A549 (cell line): ENCODE data around the gene FAAH. TPM values are rescaled to one million over a fixed set of nuclear protein-coding genes. Genes with fewer than 3 reads are reported as not detected.

Source experiments
- ATAC-seq, 2 experiments: fragments of 200-7000 bp in 1 of 2; fragments of >200 bp in 1 of 2; cut with Nextera tagmentation in 1 of 2; cut with Tn5 transposase in 1 of 2; 3 replicates each; pipeline versions ENCODE4 v1.8.0 to v1.9.1; 2018 to 2020; ENCODE audit warnings: mild to moderate bottlenecking in 1 of 2, moderate library complexity in 1 of 2
- CTCF ChIA-PET: fragments of 300-600 bp; sonication (Branson Sonifier 250); formaldehyde crosslinking; extraction: SDS; loops from one replicate; lab custom pipeline; 2021; ENCODE audit warnings: antibody characterized with exemption, inconsistent platforms; lab: Yijun Ruan, JAX
- POLR2A ChIA-PET: fragments of 350-600 bp; formaldehyde crosslinking; extraction: SDS; loops from one replicate; lab custom pipeline; 2021; ENCODE audit warnings: antibody characterized with exemption, inconsistent platforms; lab: Yijun Ruan, JAX
- DNase-seq, 2 experiments: peaks; one replicate each; pipeline versions ENCODE4 v3.0.0 to v3.0.0-alpha.2; 2011 to 2016; ENCODE audit warnings: low read depth in 1 of 2, low spot score in 1 of 2
- FAIRE-seq: peaks from 2 replicates; lab custom pipeline; 2011; peaks lifted over from hg19 to GRCh38; lab: Jason Lieb, UNC
- H3K27ac ChIP-seq, 2 experiments: fragments of >200 bp; sonication (Bioruptor Twin); formaldehyde crosslinking; 3 replicates each; pipeline ENCODE4 v1.5.1; 2016 to 2017
- H3K4me1 ChIP-seq: fragments of >200 bp; sonication (Bioruptor Twin); formaldehyde crosslinking; 3 replicates; pipeline ENCODE4 v1.6.1; 2016
- H3K4me2 ChIP-seq: fragments of >200 bp; sonication (Bioruptor Twin); formaldehyde crosslinking; 3 replicates; pipeline ENCODE4 v1.6.1; 2016
- H3K4me3 ChIP-seq: fragments of >200 bp; sonication (Bioruptor Twin); formaldehyde crosslinking; 3 replicates; pipeline ENCODE4 v1.5.1; 2016
- H3K9me3 ChIP-seq: fragments of >200 bp; sonication (Bioruptor Twin); formaldehyde crosslinking; 3 replicates; pipeline ENCODE4 v1.6.1; 2016
- BHLHE40 ChIP-seq: IDR thresholded peaks from 2 replicates; pipeline ENCODE4 v1.6.1; 2012; ENCODE audit warnings: low read depth, low read length, inconsistent platforms
- CBX2 ChIP-seq: fragments of 200-600 bp; sonication (generic); IDR thresholded peaks from 2 replicates; pipeline ENCODE4 v1.6.1; 2016; ENCODE audit warnings: low read depth, mild to moderate bottlenecking, borderline replicate concordance
- CHD4 ChIP-seq: fragments of 200-600 bp; sonication (generic); IDR thresholded peaks from 2 replicates; pipeline ENCODE4 v1.6.1; 2016; ENCODE audit warnings: antibody characterized with exemption, mild to moderate bottlenecking, borderline replicate concordance
- EHMT2 ChIP-seq: fragments of 200-600 bp; sonication (generic); IDR thresholded peaks from 2 replicates; pipeline ENCODE4 v1.6.1; 2016; ENCODE audit warnings: antibody characterized with exemption, low read depth, mild to moderate bottlenecking, moderate library complexity
- EP300 ChIP-seq, 2 experiments: fragments of >200 bp; sonication (Bioruptor Twin); formaldehyde crosslinking; IDR thresholded peaks; 2 replicates in 1 of 2; 3 replicates in 1 of 2; pipeline ENCODE4 v1.6.1; 2016 to 2017
- FOXS1 ChIP-seq: fragments of 250-450 bp; sonication (Bioruptor Pico); IDR thresholded peaks from 2 replicates; pipeline ENCODE4 v1.5.0; 2020; ENCODE audit warnings: mild to moderate bottlenecking, moderate library complexity
- GATA3 ChIP-seq: IDR thresholded peaks from 2 replicates; pipeline ENCODE4 v1.6.1; 2012; ENCODE audit warnings: borderline replicate concordance
- HMGXB4 ChIP-seq: fragments of 250-450 bp; sonication (Bioruptor Pico); IDR thresholded peaks from 2 replicates; pipeline ENCODE4 v1.5.0; 2021; ENCODE audit warnings: mild to moderate bottlenecking, moderate library complexity, borderline replicate concordance
- HOXA7 ChIP-seq: fragments of 250-450 bp; sonication (Bioruptor Pico); IDR thresholded peaks from 2 replicates; pipeline ENCODE4 v1.5.0; 2020; ENCODE audit warnings: mild to moderate bottlenecking, moderate library complexity
- HOXB5 ChIP-seq: fragments of 250-450 bp; sonication (Bioruptor Pico); IDR thresholded peaks from 2 replicates; pipeline ENCODE4 v1.5.0; 2020; ENCODE audit warnings: mild to moderate bottlenecking, moderate library complexity
- JUNB ChIP-seq: fragments of >200 bp; sonication (Bioruptor Twin); formaldehyde crosslinking; IDR thresholded peaks from 2 replicates; pipeline ENCODE4 v1.6.1; 2016
- KDM1A ChIP-seq: fragments of 200-600 bp; sonication (generic); IDR thresholded peaks from 2 replicates; pipeline ENCODE4 v1.6.1; 2016; ENCODE audit warnings: low read depth, mild to moderate bottlenecking
- MAZ ChIP-seq: fragments of 150-350 bp; IDR thresholded peaks from 2 replicates; pipeline ENCODE4 v1.6.1; 2014; ENCODE audit warnings: antibody characterized with exemption, low read depth, low read length, borderline replicate concordance
- MYC ChIP-seq: IDR thresholded peaks from 2 replicates; pipeline ENCODE4 v1.6.1; 2012; ENCODE audit warnings: mild to moderate bottlenecking, inconsistent platforms, low read length, improper control_type of control experiment, borderline replicate concordance
- NFE2L2 ChIP-seq: fragments of 150-350 bp; conservative IDR thresholded peaks from 2 replicates; pipeline ENCODE4 v1.6.1; 2014; ENCODE audit warnings: low read length
- PBX3 ChIP-seq: IDR thresholded peaks from 2 replicates; pipeline ENCODE4 v1.6.1; 2012
- POLR2A ChIP-seq: IDR thresholded peaks from 2 replicates; pipeline ENCODE4 v1.6.1; 2012; ENCODE audit warnings: mild to moderate bottlenecking, low read length
- RCOR1 ChIP-seq: fragments of 150-350 bp; IDR thresholded peaks from 2 replicates; pipeline ENCODE4 v1.6.1; 2014; ENCODE audit warnings: antibody characterized with exemption, low read length, low read depth
- SREBF2 ChIP-seq: fragments of 450-650 bp; IDR thresholded peaks from 2 replicates; pipeline ENCODE4 v1.6.1; 2014; ENCODE audit warnings: mild to moderate bottlenecking, moderate library complexity
- TFCP2L1 ChIP-seq: fragments of 250-450 bp; sonication (Bioruptor Pico); IDR thresholded peaks from 2 replicates; pipeline ENCODE4 v1.5.0; 2021; ENCODE audit warnings: mild to moderate bottlenecking
- ZC3H11A ChIP-seq: fragments of 450-650 bp; IDR thresholded peaks from 2 replicates; pipeline ENCODE4 v1.6.1; 2014; ENCODE audit warnings: antibody characterized with exemption, mild to moderate bottlenecking
- ZFP36 ChIP-seq: fragments of 450-650 bp; IDR thresholded peaks from 2 replicates; pipeline ENCODE4 v1.6.1; 2014; ENCODE audit warnings: borderline replicate concordance; ENCODE audit not compliant: partially characterized antibody
- ZNF302 ChIP-seq: fragments of 250-450 bp; sonication (Bioruptor Pico); IDR thresholded peaks from 2 replicates; pipeline ENCODE4 v1.9.0; 2021; ENCODE audit warnings: inconsistent platforms, mild to moderate bottlenecking, moderate library complexity
- WGBS: methylation state at CpG from one replicate; pipeline ENCODE4 v1.1.6; 2017; ENCODE audit errors: missing lambda C conversion rate; 5-methylcytosine and 5-hydroxymethylcytosine counted together
- polyA plus RNA-seq, 4 experiments: library from polyadenylated mRNA; depleted of rRNA in 3 of 4; stranded (reverse); fragments of >200 nt; fragmentation: RNase III in 1 of 4; extraction: RNeasy Plus Mini Kit Qiagen cat#74134 plus additional on column Dnase treatment in 1 of 4; gene quantifications; 2 replicates in 3 of 4; 3 replicates in 1 of 4; pipeline ENCODE4 v1.2.3, GENCODE V29; 2011 to 2017
- TF ChIP-seq, protein P1 (sequence below): fragments of 150-350 bp; IDR thresholded peaks from 2 replicates; pipeline ENCODE4 v1.6.1; 2014; ENCODE audit warnings: low read depth, mild to moderate bottlenecking, low read length
- TF ChIP-seq, protein P2 (sequence below): fragments of >200 bp; sonication (Bioruptor Twin); formaldehyde crosslinking; IDR thresholded peaks from 2 replicates; pipeline ENCODE4 v1.6.1; 2016
- TF ChIP-seq, protein P3 (sequence below): fragments of 250-450 bp; sonication (Bioruptor Pico); IDR thresholded peaks from 2 replicates; pipeline ENCODE4 v1.5.0; 2020; ENCODE audit warnings: low read depth, mild to moderate bottlenecking, moderate library complexity
- TF ChIP-seq, protein P4 (sequence below): IDR thresholded peaks from 2 replicates; pipeline ENCODE4 v1.6.1; 2012

FAAH gene
- polyA plus RNA-seq, 2 of the 4 experiments (the other 2 are of a cell fraction), result 1.2 to 1.3 TPM

- WGBS, result 33% methylated on average over 4 of the region's 4 CpGs
Observed at GRCh38 chr1:46415514-46415913, 21.4 kb downstream of the FAAH start.

DNA sequence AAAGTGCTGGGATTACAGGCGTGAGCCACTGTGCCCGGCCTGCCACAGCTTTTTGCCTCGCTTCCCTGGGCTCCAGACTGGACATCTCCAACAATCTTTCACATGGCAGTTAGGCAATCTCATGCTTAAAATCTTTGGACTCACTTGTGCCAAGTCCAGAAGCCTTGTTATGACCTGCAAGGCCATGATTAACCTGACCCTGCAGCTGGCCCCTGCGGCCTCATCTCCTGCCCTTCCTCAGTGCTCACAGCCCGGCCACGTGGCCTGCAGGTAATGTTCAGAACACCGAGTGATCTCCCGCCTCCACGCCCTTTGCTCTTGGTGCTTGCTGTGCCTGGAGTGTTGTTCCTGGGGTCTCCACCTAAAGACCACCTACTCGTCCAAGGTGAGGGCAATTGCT, 24.9 kb downstream of the FAAH start:
- CTCF ChIA-PET, result interaction anchor here (1.1 to 1.3 kb wide), 4 partner anchors 10 to 28 kb away, joined by 3 to 5 read pairs (median 4); no protein-coding TSS in a partner anchor
- 63% methylated on average over 7 of the region's 10 CpGs for WGBS
- TF ChIP-seq CBX2 (no peak), RCOR1 (no peak)
- no peaks in the 10 kb centered on the region for H3K4me1 ChIP-seq
- H3K27ac ChIP-seq, result no peak overlapping the region
- FAIRE-seq, result no peak
- no peak for ATAC-seq
- H3K4me2 ChIP-seq, result no peak overlapping the region
- DNase-seq, result no peak
- no peak overlapping the region for H3K4me3 ChIP-seq
- POLR2A ChIA-PET, result no interaction called here
- no peaks in the 10 kb centered on the region for H3K9me3 ChIP-seq

More at GRCh38 chr1:46415514-46415913, 21.4 kb downstream of the FAAH start:
- CTCF ChIA-PET, result interaction anchor here (0.6 to 1.2 kb wide), 3 partner anchors 9 to 166 kb away, joined by 3 to 5 read pairs (median 4); no protein-coding TSS in a partner anchor
- POLR2A ChIA-PET, result no interaction called here
- Histone ChIP-seq H3K4me3 (no peak overlapping the region), H3K27ac (no peak overlapping the region), H3K4me2 (no peak overlapping the region), H3K4me1 (no peaks in the 10 kb centered on the region), H3K9me3 (no peaks in the 10 kb centered on the region)
- FAIRE-seq (no peak), DNase-seq (no peak), ATAC-seq (no peak)
- TF ChIP-seq PBX3 (no peak), CBX2 (no peak), HOXB5 (CRISPR knock-in tag) (no peak), HOXA7 (CRISPR knock-in tag) (no peak), ZFP36 (no peak), ZNF302 (CRISPR knock-in tag) (no peak), RCOR1 (no peak), NFE2L2 (no peak), SREBF2 (no peak), GATA3 (no peak), ZC3H11A (no peak), TFCP2L1 (CRISPR knock-in tag) (no peak), JUNB (no peak), EP300 (IDR thresholded peaks at IDR 0.05) (no peak), EHMT2 (no peak), KDM1A (no peak), MYC (no peak)
- TF ChIP-seq, protein P1, sequence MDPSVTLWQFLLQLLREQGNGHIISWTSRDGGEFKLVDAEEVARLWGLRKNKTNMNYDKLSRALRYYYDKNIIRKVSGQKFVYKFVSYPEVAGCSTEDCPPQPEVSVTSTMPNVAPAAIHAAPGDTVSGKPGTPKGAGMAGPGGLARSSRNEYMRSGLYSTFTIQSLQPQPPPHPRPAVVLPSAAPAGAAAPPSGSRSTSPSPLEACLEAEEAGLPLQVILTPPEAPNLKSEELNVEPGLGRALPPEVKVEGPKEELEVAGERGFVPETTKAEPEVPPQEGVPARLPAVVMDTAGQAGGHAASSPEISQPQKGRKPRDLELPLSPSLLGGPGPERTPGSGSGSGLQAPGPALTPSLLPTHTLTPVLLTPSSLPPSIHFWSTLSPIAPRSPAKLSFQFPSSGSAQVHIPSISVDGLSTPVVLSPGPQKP, result no peak
- TF ChIP-seq, protein P2, sequence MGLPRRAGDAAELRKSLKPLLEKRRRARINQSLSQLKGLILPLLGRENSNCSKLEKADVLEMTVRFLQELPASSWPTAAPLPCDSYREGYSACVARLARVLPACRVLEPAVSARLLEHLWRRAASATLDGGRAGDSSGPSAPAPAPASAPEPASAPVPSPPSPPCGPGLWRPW, result no peak
- TF ChIP-seq, protein P3, sequence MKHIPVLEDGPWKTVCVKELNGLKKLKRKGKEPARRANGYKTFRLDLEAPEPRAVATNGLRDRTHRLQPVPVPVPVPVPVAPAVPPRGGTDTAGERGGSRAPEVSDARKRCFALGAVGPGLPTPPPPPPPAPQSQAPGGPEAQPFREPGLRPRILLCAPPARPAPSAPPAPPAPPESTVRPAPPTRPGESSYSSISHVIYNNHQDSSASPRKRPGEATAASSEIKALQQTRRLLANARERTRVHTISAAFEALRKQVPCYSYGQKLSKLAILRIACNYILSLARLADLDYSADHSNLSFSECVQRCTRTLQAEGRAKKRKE (CRISPR knock-in tag), result no peak
- TF ChIP-seq, all 56 proteins: peak for 0

- Histone ChIP-seq H3K9me3 (no peaks in the 10 kb centered on the region), H3K4me3 (no peak overlapping the region), H3K4me1 (no peaks in the 10 kb centered on the region), H3K27ac (no peak overlapping the region), H3K4me2 (no peak overlapping the region)
- TF ChIP-seq POLR2A (no peak), KDM1A (no peak), MAZ (no peak), JUNB (no peak), BHLHE40 (no peak), FOXS1 (CRISPR knock-in tag) (no peak), CHD4 (no peak), HMGXB4 (CRISPR knock-in tag) (no peak)
- TF ChIP-seq, protein P4, sequence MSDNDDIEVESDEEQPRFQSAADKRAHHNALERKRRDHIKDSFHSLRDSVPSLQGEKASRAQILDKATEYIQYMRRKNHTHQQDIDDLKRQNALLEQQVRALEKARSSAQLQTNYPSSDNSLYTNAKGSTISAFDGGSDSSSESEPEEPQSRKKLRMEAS, result no peak
- WGBS, result 49% methylated on average over 4 of the region's 4 CpGs
- no peak for FAIRE-seq
- ChIA-PET POLR2A (no interaction called here), CTCF (interaction anchor here (1.0 to 1.6 kb wide), 4 partner anchors 12 to 57 kb away, joined by 3 to 6 read pairs (median 4); no protein-coding TSS in a partner anchor)
- DNase-seq, result no peak
- no peak for ATAC-seq
Observed at GRCh38 chr1:46420533-46420915, 26.4 kb downstream of the FAAH start.
